Measurements from ENCODE around the gene TUSC1.
"Not testable (repeated sequence)": the region's sequence is repeated elsewhere in the genome, so short reads cannot be mapped to it uniquely, and the experiment has no call there.

TUSC1 gene

GRCh38 chr9:25678147-25678666, at the start of gene TUSC1:
Gene TUSC1 (minus strand): TSS chr9:25678444. CDS start chr9:25678312, 132 bp downstream.
- H3K9ac ChIP-seq (ENCODE audit: low read length in 2 of 2): peak within 1 kb of the TSS; percentile 72 to 91
- no peaks in the 10 kb centered on the region for H3K36me3 ChIP-seq (ENCODE audit: control insufficient read depth in 2 of 2, insufficient read depth in 2 of 2, low read length in 2 of 2)
- H3K9me3 ChIP-seq (ENCODE audit: control insufficient read depth in 2 of 2, low read length in 2 of 2): no peaks in the 10 kb centered on the region
- H3K27me3 ChIP-seq (ENCODE audit: control insufficient read depth in 1 of 2, insufficient read depth in 2 of 2, low read length in 2 of 2): no peaks in the 10 kb centered on the region
- H3K27ac ChIP-seq (ENCODE audit: low read length): peak within 1 kb of the TSS; percentile 93
- peak within 1 kb of the TSS; percentile 87 to 89 for H3K4me3 ChIP-seq (ENCODE audit: low read length in 2 of 2)
- H3K4me1 ChIP-seq (ENCODE audit: control insufficient read depth, insufficient read depth, low read length): peaks cover 7% of the 10 kb centered on the region

- no peaks in the 10 kb centered on the region for H3K4me1 ChIP-seq (ENCODE audit: control insufficient read depth, insufficient read depth, low read length)
- H3K27ac ChIP-seq (ENCODE audit: low read length): no peak overlapping the region
- H3K36me3 ChIP-seq (ENCODE audit: control insufficient read depth in 2 of 2, insufficient read depth in 2 of 2, low read length in 2 of 2): no peaks in the 10 kb centered on the region
- H3K4me3 ChIP-seq (ENCODE audit: low read length in 2 of 2): no peak overlapping the region
- H3K9ac ChIP-seq (ENCODE audit: low read length in 2 of 2): no peak overlapping the region
- H3K27me3 ChIP-seq (ENCODE audit: control insufficient read depth in 1 of 2, insufficient read depth in 2 of 2, low read length in 2 of 2): no peaks in the 10 kb centered on the region
- no peaks in the 10 kb centered on the region for H3K9me3 ChIP-seq (ENCODE audit: control insufficient read depth in 2 of 2, low read length in 2 of 2)
Observed at GRCh38 chr9:25726871-25727410, 48.7 kb upstream of the TUSC1 start.

GRCh38 chr9:25724424-25724823, 46.2 kb upstream of the TUSC1 start:
- no peaks in the 10 kb centered on the region for H3K36me3 ChIP-seq (ENCODE audit: control insufficient read depth in 2 of 2, insufficient read depth in 2 of 2, low read length in 2 of 2)
- no peak overlapping the region for H3K27ac ChIP-seq (ENCODE audit: low read length)
- H3K27me3 ChIP-seq (ENCODE audit: control insufficient read depth in 1 of 2, insufficient read depth in 2 of 2, low read length in 2 of 2): no peaks in the 10 kb centered on the region
- no peak overlapping the region for H3K9ac ChIP-seq (ENCODE audit: low read length in 2 of 2)
- H3K4me1 ChIP-seq (ENCODE audit: control insufficient read depth, insufficient read depth, low read length): no peaks in the 10 kb centered on the region
- no peak overlapping the region for H3K4me3 ChIP-seq (ENCODE audit: low read length in 2 of 2)
- H3K9me3 ChIP-seq (ENCODE audit: control insufficient read depth in 2 of 2, low read length in 2 of 2): no peaks in the 10 kb centered on the region

- Histone ChIP-seq H3K9ac (ENCODE audit: low read length in 2 of 2) (no peak overlapping the region), H3K36me3 (ENCODE audit: control insufficient read depth in 2 of 2, insufficient read depth in 2 of 2, low read length in 2 of 2) (no peaks in the 10 kb centered on the region), H3K4me3 (ENCODE audit: low read length in 2 of 2) (no peak overlapping the region), H3K27me3 (ENCODE audit: control insufficient read depth in 1 of 2, insufficient read depth in 2 of 2, low read length in 2 of 2) (no peaks in the 10 kb centered on the region), H3K4me1 (ENCODE audit: control insufficient read depth, insufficient read depth, low read length) (no peaks in the 10 kb centered on the region), H3K27ac (ENCODE audit: low read length) (no peak overlapping the region), H3K9me3 (ENCODE audit: control insufficient read depth in 2 of 2, low read length in 2 of 2) (no peaks in the 10 kb centered on the region)
Observed at GRCh38 chr9:25716220-25716872, 38.1 kb upstream of the TUSC1 start.

- H3K4me3 ChIP-seq (ENCODE audit: low read length in 2 of 2): no peak overlapping the region
- H3K9ac ChIP-seq (ENCODE audit: low read length in 2 of 2): no peak overlapping the region
- no peak overlapping the region for H3K27ac ChIP-seq (ENCODE audit: low read length)
- no peaks in the 10 kb centered on the region for H3K9me3 ChIP-seq (ENCODE audit: control insufficient read depth in 2 of 2, low read length in 2 of 2)
- H3K27me3 ChIP-seq (ENCODE audit: control insufficient read depth in 1 of 2, insufficient read depth in 2 of 2, low read length in 2 of 2): no peaks in the 10 kb centered on the region
- no peaks in the 10 kb centered on the region for H3K36me3 ChIP-seq (ENCODE audit: control insufficient read depth in 2 of 2, insufficient read depth in 2 of 2, low read length in 2 of 2)
- no peaks in the 10 kb centered on the region for H3K4me1 ChIP-seq (ENCODE audit: control insufficient read depth, insufficient read depth, low read length)
Observed at GRCh38 chr9:25709941-25710340, 31.7 kb upstream of the TUSC1 start.

- Histone ChIP-seq H3K27me3 (ENCODE audit: control insufficient read depth in 1 of 2, insufficient read depth in 2 of 2, low read length in 2 of 2) (no peaks in the 10 kb centered on the region), H3K36me3 (ENCODE audit: control insufficient read depth in 2 of 2, insufficient read depth in 2 of 2, low read length in 2 of 2) (no peaks in the 10 kb centered on the region), H3K9ac (ENCODE audit: low read length in 2 of 2) (no peak overlapping the region), H3K4me3 (ENCODE audit: low read length in 2 of 2) (no peak overlapping the region), H3K9me3 (ENCODE audit: control insufficient read depth in 2 of 2, low read length in 2 of 2) (no peaks in the 10 kb centered on the region), H3K27ac (ENCODE audit: low read length) (no peak overlapping the region), H3K4me1 (ENCODE audit: control insufficient read depth, insufficient read depth, low read length) (no peaks in the 10 kb centered on the region)
Observed at GRCh38 chr9:25704800-25705199, 26.6 kb upstream of the TUSC1 start.

GRCh38 chr9:25703701-25704357, 25.6 kb upstream of the TUSC1 start:
- no peak overlapping the region for H3K27ac ChIP-seq (ENCODE audit: low read length)

GRCh38 chr9:25702536-25702935, 24.3 kb upstream of the TUSC1 start:
- Histone ChIP-seq H3K4me1 (ENCODE audit: control insufficient read depth, insufficient read depth, low read length) (no peaks in the 10 kb centered on the region), H3K36me3 (ENCODE audit: control insufficient read depth in 2 of 2, insufficient read depth in 2 of 2, low read length in 2 of 2) (no peaks in the 10 kb centered on the region), H3K9me3 (ENCODE audit: control insufficient read depth in 2 of 2, low read length in 2 of 2) (no peaks in the 10 kb centered on the region), H3K27ac (ENCODE audit: low read length) (no peak overlapping the region), H3K4me3 (ENCODE audit: low read length in 2 of 2) (no peak overlapping the region), H3K27me3 (ENCODE audit: control insufficient read depth in 1 of 2, insufficient read depth in 2 of 2, low read length in 2 of 2) (no peaks in the 10 kb centered on the region), H3K9ac (ENCODE audit: low read length in 2 of 2) (no peak overlapping the region)

More at GRCh38 chr9:25703701-25704357, 25.6 kb upstream of the TUSC1 start:
- H3K4me1 ChIP-seq (ENCODE audit: control insufficient read depth, insufficient read depth, low read length): no peaks in the 10 kb centered on the region
- H3K4me3 ChIP-seq (ENCODE audit: low read length in 2 of 2): no peak overlapping the region
- H3K9me3 ChIP-seq (ENCODE audit: control insufficient read depth in 2 of 2, low read length in 2 of 2): no peaks in the 10 kb centered on the region
- no peaks in the 10 kb centered on the region for H3K36me3 ChIP-seq (ENCODE audit: control insufficient read depth in 2 of 2, insufficient read depth in 2 of 2, low read length in 2 of 2)
- no peak overlapping the region for H3K9ac ChIP-seq (ENCODE audit: low read length in 2 of 2)
- no peaks in the 10 kb centered on the region for H3K27me3 ChIP-seq (ENCODE audit: control insufficient read depth in 1 of 2, insufficient read depth in 2 of 2, low read length in 2 of 2)

GRCh38 chr9:25700899-25701298, 22.7 kb upstream of the TUSC1 start:
- H3K27me3 ChIP-seq (ENCODE audit: control insufficient read depth in 1 of 2, insufficient read depth in 2 of 2, low read length in 2 of 2); H3K4me1 ChIP-seq (ENCODE audit: control insufficient read depth, insufficient read depth, low read length); H3K9ac ChIP-seq (ENCODE audit: low read length in 2 of 2); H3K9me3 ChIP-seq (ENCODE audit: control insufficient read depth in 2 of 2, low read length in 2 of 2); H3K36me3 ChIP-seq (ENCODE audit: control insufficient read depth in 2 of 2, insufficient read depth in 2 of 2, low read length in 2 of 2); H3K27ac ChIP-seq (ENCODE audit: low read length); H3K4me3 ChIP-seq (ENCODE audit: low read length in 2 of 2): not testable (repeated sequence)

GRCh38 chr9:25700430-25700829, 22.2 kb upstream of the TUSC1 start:
- H3K36me3 ChIP-seq (ENCODE audit: control insufficient read depth in 2 of 2, insufficient read depth in 2 of 2, low read length in 2 of 2): no peaks in the 10 kb centered on the region
- H3K27me3 ChIP-seq (ENCODE audit: control insufficient read depth in 1 of 2, insufficient read depth in 2 of 2, low read length in 2 of 2): no peaks in the 10 kb centered on the region
- H3K4me1 ChIP-seq (ENCODE audit: control insufficient read depth, insufficient read depth, low read length): no peaks in the 10 kb centered on the region
- H3K4me3 ChIP-seq (ENCODE audit: low read length in 2 of 2): no peak overlapping the region
- H3K9me3 ChIP-seq (ENCODE audit: control insufficient read depth in 2 of 2, low read length in 2 of 2): no peaks in the 10 kb centered on the region
- H3K9ac ChIP-seq (ENCODE audit: low read length in 2 of 2): no peak overlapping the region
- H3K27ac ChIP-seq (ENCODE audit: low read length): no peak overlapping the region

GRCh38 chr9:25691786-25692185, 13.5 kb upstream of the TUSC1 start:
- H3K27me3 ChIP-seq (ENCODE audit: control insufficient read depth in 1 of 2, insufficient read depth in 2 of 2, low read length in 2 of 2): no peaks in the 10 kb centered on the region
- H3K9me3 ChIP-seq (ENCODE audit: control insufficient read depth in 2 of 2, low read length in 2 of 2): no peaks in the 10 kb centered on the region
- H3K4me1 ChIP-seq (ENCODE audit: control insufficient read depth, insufficient read depth, low read length): no peaks in the 10 kb centered on the region
- H3K36me3 ChIP-seq (ENCODE audit: control insufficient read depth in 2 of 2, insufficient read depth in 2 of 2, low read length in 2 of 2): no peaks in the 10 kb centered on the region
- no peak overlapping the region for H3K4me3 ChIP-seq (ENCODE audit: low read length in 2 of 2)
- H3K9ac ChIP-seq (ENCODE audit: low read length in 2 of 2): no peak overlapping the region
- H3K27ac ChIP-seq (ENCODE audit: low read length): no peak overlapping the region
